Activated naive CD4-positive, alpha-beta T cell treated with anti-CD3 and anti-CD28 coated beads for 36 hours (primary cell): Measurements from ENCODE around the gene CLASP1. TPM values are rescaled to one million over a fixed set of nuclear protein-coding genes. Genes with fewer than 3 reads are reported as not detected.
"Not testable (repeated sequence)": the region's sequence is repeated elsewhere in the genome, so short reads cannot be mapped to it uniquely, and the experiment has no call there.

Experiments
- CTCF ChIA-PET: fragments of 350-600 bp; sonication (Branson Sonifier 250); formaldehyde crosslinking; loops from one replicate; lab custom pipeline; 2021; ENCODE audit warnings: antibody characterized with exemption; lab: Charles Lee
- DNase-seq: peaks from one replicate; pipeline ENCODE4 v3.0.0-alpha.2; 2020
- H3K27ac Mint-ChIP-seq: one replicate; pipeline ENCODE4 v1.8.0; 2021; ENCODE audit warnings: mild to moderate bottlenecking, mixed read lengths
- H3K27me3 Mint-ChIP-seq: one replicate; pipeline ENCODE4 v1.8.0; 2021; ENCODE audit warnings: low read depth, mixed read lengths
- H3K36me3 Mint-ChIP-seq: one replicate; pipeline ENCODE4 v1.8.0; 2021; ENCODE audit warnings: low read depth, mixed read lengths
- H3K4me1 Mint-ChIP-seq: one replicate; pipeline ENCODE4 v1.8.0; 2021; ENCODE audit warnings: low read depth, mixed read lengths
- H3K4me3 Mint-ChIP-seq: one replicate; pipeline ENCODE4 v1.8.0; 2021; ENCODE audit warnings: mild to moderate bottlenecking, moderate library complexity, mixed read lengths
- H3K9me3 Mint-ChIP-seq: one replicate; pipeline ENCODE4 v1.8.0; 2021; ENCODE audit warnings: mixed read lengths
- intact Hi-C: fragments of 100-400 bp; cut with micrococcal nuclease; formaldehyde crosslinking; loops from one replicate; pipeline ENCODE4 v1.15.1; 2023
- total RNA-seq, 2 experiments: library from RNA; stranded (reverse); gene quantifications; one replicate each; pipeline ENCODE4 v1.2.3, GENCODE V29; 2021

Gene CLASP1
- total RNA-seq, 2 experiments from 2014 or later, result 47.3 to 51.5 TPM

DNA sequence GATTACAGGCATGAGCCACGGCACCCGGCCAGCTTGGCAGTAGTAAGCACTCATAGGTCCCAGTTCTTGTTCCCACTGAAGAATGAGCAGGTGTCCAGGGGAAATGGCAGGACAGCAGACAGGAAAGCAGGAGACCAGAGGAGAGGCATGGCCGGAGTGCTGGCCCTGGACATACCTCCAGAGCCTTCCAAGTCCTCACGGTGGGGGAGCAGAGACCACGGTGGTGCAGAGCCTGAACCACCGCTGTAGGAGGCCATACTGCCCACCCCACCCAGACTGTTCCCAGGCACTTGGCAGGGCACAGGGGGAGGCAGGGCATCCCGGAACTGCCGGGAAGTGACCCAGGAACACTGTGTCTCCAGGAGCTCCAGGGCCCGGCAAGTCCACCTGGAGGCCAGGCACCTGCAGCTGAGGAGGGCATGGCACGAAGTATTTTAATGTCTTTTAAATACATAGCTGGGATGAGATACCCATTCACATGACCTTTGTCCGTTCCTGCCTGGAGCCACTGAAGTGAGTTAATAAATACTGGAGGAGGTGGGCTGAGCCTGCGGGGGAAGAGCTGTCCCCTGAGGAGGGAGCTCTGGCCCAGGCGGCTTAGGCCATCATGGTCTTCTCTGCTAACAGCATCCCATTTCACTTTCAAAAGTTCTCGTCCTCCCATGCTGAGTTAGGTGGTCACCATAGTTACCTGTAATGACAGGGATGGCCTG lies 314.5 kb downstream of the CLASP1 start:
- intact Hi-C loops, result no loop called here
- Mint-ChIP-seq H3K27me3 (no peaks in the 10 kb centered on the region), H3K36me3 (no peaks in the 10 kb centered on the region), H3K4me3 (no peak overlapping the region), H3K4me1 (peaks cover 2% of the 10 kb centered on the region), H3K9me3 (no peaks in the 10 kb centered on the region), H3K27ac (no peak overlapping the region)
- CTCF ChIA-PET, result interaction anchor here (1.0 kb wide), 1 partner anchor 249 kb away, joined by 3 read pairs; no protein-coding TSS in a partner anchor
- DNase-seq, result no peak

DNA sequence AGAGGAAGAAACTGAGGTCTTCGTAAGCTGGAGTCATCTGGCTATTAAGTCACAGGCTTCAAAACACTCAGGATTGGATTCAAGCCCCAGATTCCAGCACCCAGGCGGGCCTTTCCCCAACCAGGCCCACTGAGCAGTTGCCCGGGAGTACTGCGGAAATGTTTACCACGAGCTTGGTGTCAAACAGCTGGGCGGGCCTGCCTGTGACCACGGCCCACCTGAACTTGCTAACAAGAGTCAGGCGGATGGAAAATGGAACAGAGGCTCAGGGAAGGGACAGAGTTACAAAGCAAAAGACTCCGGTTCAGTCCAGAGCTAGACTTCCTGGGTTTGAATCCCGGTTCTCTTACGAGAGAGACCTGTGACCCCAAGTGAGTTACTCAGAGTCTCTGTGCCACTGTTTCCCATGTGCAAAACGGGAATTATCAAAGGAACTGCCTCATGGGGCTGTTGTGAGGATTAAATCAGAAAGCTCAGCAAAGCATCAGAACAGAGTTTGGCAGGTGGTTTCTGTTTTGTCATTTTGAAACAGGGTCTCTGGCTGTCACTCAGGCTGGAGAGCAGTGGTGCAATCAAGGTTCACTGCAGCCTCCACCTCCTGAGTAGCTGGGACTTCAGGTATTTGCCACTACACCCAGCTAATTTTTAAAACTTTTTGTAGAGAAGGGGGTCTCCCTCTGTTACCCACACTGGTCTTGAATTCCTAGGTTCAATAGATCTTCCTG lies 315.3 kb downstream of the CLASP1 start:
- intact Hi-C loops, result no loop called here
- H3K36me3 Mint-ChIP-seq, result no peaks in the 10 kb centered on the region
- H3K9me3 Mint-ChIP-seq, result no peaks in the 10 kb centered on the region
- no peak overlapping the region for H3K4me3 Mint-ChIP-seq
- DNase-seq, result no peak
- peaks cover 2% of the 10 kb centered on the region for H3K4me1 Mint-ChIP-seq
- CTCF ChIA-PET, result interaction anchor here (1.0 kb wide), 1 partner anchor 249 kb away, joined by 3 read pairs; no protein-coding TSS in a partner anchor
- no peak overlapping the region for H3K27ac Mint-ChIP-seq
- no peaks in the 10 kb centered on the region for H3K27me3 Mint-ChIP-seq

- Mint-ChIP-seq H3K9me3 (no peaks in the 10 kb centered on the region), H3K4me3 (no peak overlapping the region), H3K27ac (no peak overlapping the region), H3K4me1 (peaks cover 2% of the 10 kb centered on the region), H3K36me3 (no peaks in the 10 kb centered on the region), H3K27me3 (no peaks in the 10 kb centered on the region)
- intact Hi-C loops, result no loop called here
- CTCF ChIA-PET, result no interaction called here
- DNase-seq, result no peak
Measured at GRCh38 chr2:121333231-121333630, 316.0 kb downstream of the CLASP1 start.

GRCh38 chr2:121331324-121331723 lies 317.9 kb downstream of the CLASP1 start:
- H3K4me1 Mint-ChIP-seq, H3K27ac Mint-ChIP-seq, CTCF ChIA-PET, intact Hi-C loops, DNase-seq, H3K27me3 Mint-ChIP-seq, H3K4me3 Mint-ChIP-seq, H3K9me3 Mint-ChIP-seq, H3K36me3 Mint-ChIP-seq: not testable (repeated sequence)

- no peaks in the 10 kb centered on the region for H3K9me3 Mint-ChIP-seq
- CTCF ChIA-PET, result no interaction called here
Measured at GRCh38 chr2:121330921-121331320, 318.3 kb downstream of the CLASP1 start.

DNA sequence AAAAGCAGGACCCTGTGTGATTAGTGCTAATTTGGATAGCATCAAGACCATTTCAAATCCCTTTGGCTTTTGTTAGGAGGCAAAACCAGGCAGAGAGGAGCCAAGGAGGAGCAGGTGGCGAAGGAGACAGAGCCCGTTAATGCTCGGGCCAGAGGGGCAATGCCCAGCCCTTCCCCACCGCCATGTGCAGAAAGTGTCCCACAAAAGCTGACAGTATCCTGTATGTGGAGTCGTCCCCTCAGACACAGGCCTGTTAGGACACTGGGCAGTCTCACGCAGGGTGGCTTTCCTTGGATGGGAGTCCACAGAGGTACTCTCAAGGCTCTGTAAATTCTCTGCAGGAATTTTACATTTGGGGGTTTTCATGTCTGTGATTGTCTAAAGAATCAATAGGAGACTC lies 319.5 kb downstream of the CLASP1 start:
- intact Hi-C loops, result no loop called here

More at GRCh38 chr2:121330921-121331320, 318.3 kb downstream of the CLASP1 start:
- H3K27ac Mint-ChIP-seq, result no peak overlapping the region
- intact Hi-C loops, result no loop called here
- no peak overlapping the region for H3K4me3 Mint-ChIP-seq
- peaks cover 3% of the 10 kb centered on the region for H3K27me3 Mint-ChIP-seq
- DNase-seq, result no peak
- H3K4me1 Mint-ChIP-seq, result no peaks in the 10 kb centered on the region
- no peaks in the 10 kb centered on the region for H3K36me3 Mint-ChIP-seq

GRCh38 chr2:121326628-121327027 lies 322.6 kb downstream of the CLASP1 start:
- Mint-ChIP-seq H3K4me1 (no peaks in the 10 kb centered on the region), H3K27ac (no peak overlapping the region), H3K4me3 (no peak overlapping the region), H3K9me3 (no peaks in the 10 kb centered on the region), H3K27me3 (peaks cover 4% of the 10 kb centered on the region), H3K36me3 (no peaks in the 10 kb centered on the region)
- DNase-seq, result no peak
- CTCF ChIA-PET, result interaction anchor here (0.6 kb wide), 1 partner anchor 18 kb away, joined by 3 read pairs; no protein-coding TSS in a partner anchor
- intact Hi-C loops, result no loop called here

More for the DNA sequence above, 319.5 kb downstream of the CLASP1 start:
- no peak overlapping the region for H3K4me3 Mint-ChIP-seq
- DNase-seq, result no peak
- H3K9me3 Mint-ChIP-seq, result no peaks in the 10 kb centered on the region
- CTCF ChIA-PET, result no interaction called here
- H3K36me3 Mint-ChIP-seq, result no peaks in the 10 kb centered on the region
- no peaks in the 10 kb centered on the region for H3K4me1 Mint-ChIP-seq
- H3K27me3 Mint-ChIP-seq, result peaks cover 4% of the 10 kb centered on the region
- H3K27ac Mint-ChIP-seq, result no peak overlapping the region

- Mint-ChIP-seq H3K4me3 (no peak overlapping the region), H3K36me3 (no peaks in the 10 kb centered on the region), H3K4me1 (no peaks in the 10 kb centered on the region), H3K27ac (no peak overlapping the region), H3K27me3 (peaks cover 4% of the 10 kb centered on the region), H3K9me3 (no peaks in the 10 kb centered on the region)
- no peak for DNase-seq
- CTCF ChIA-PET, result interaction anchor here (0.9 kb wide), 1 partner anchor 31 kb away, joined by 3 read pairs; no protein-coding TSS in a partner anchor
- intact Hi-C loops, result no loop called here
Measured at GRCh38 chr2:121324601-121325000, 324.7 kb downstream of the CLASP1 start.

DNA sequence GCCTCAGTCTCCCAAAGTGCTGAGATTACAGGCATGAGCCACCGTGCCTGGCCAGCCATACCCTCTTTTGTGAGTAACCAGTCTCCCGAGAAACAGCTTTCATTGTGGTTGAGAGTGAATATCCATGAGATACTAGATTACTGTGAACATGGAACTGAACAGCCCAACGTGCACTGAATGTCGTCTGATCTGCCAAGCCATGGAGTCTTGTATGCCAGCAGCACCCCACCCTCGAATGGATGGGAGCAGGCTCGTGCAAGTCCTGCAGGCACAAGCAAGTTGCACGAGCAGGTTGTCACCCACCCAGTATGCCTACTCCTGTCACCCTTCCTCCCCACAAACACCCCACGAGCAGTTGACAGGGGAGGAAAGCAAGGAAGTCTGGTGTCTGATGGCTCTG lies 327.8 kb downstream of the CLASP1 start:
- H3K27me3 Mint-ChIP-seq, result peaks cover 4% of the 10 kb centered on the region
- no peaks in the 10 kb centered on the region for H3K4me1 Mint-ChIP-seq
- H3K9me3 Mint-ChIP-seq, result no peaks in the 10 kb centered on the region
- H3K36me3 Mint-ChIP-seq, result no peaks in the 10 kb centered on the region
- H3K4me3 Mint-ChIP-seq, result no peak overlapping the region
- H3K27ac Mint-ChIP-seq, result no peak overlapping the region
- intact Hi-C loops, result no loop called here
- CTCF ChIA-PET, result interaction anchor here (1.1 kb wide), 1 partner anchor 235 kb away, joined by 3 read pairs; no protein-coding TSS in a partner anchor
- DNase-seq, result no peak

DNA sequence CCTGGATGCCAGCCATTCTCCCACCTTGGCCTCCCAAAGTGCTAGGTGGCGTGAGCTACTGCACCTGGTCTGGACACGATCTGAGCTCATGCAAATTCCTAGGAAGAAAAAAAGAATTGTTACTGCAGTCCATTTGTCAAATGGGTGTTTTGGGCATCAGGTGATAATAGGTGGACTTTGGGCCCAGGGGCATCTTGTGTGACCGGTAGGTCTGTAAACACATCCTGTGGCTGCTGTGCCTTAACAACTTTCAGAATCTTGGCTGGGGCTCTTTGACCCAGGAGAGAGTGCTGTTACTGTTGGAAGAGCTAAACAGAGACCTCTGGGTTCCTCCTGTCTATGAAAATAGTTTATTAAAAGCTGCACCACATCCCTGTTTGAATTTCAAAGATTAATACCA lies 329.3 kb downstream of the CLASP1 start:
- Mint-ChIP-seq H3K9me3 (no peaks in the 10 kb centered on the region), H3K4me1 (no peaks in the 10 kb centered on the region), H3K36me3 (no peaks in the 10 kb centered on the region), H3K27me3 (no peaks in the 10 kb centered on the region), H3K27ac (no peak overlapping the region), H3K4me3 (no peak overlapping the region)
- DNase-seq, result no peak
- intact Hi-C loops, result no loop called here
- CTCF ChIA-PET, result interaction anchor here (1.0 kb wide), 1 partner anchor 240 kb away, joined by 4 read pairs; no protein-coding TSS in a partner anchor

DNA sequence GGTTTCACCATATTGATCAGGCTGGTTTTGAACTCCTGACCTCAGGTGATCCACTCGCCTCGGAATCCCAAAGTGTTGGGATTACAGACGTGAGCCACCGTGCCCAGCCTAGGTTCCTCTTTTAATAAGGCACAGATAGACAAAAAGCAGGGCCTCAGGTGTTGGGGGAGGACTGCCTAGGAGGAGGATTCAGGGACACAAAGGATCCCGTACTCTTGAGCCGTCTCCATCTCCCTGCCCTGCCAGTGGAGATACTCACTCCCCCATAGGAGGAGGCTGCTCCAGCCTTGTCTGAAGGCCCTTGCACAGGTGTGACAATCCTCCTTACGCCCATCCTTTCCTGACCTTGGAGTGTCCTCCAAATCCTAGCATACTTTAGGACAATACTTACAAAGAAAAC lies 332.3 kb downstream of the CLASP1 start:
- H3K9me3 Mint-ChIP-seq, result no peaks in the 10 kb centered on the region
- no peaks in the 10 kb centered on the region for H3K36me3 Mint-ChIP-seq
- CTCF ChIA-PET, result interaction anchor here (1.1 kb wide), 1 partner anchor 9 kb away, joined by 3 read pairs; no protein-coding TSS in a partner anchor
- DNase-seq, result no peak
- no peak overlapping the region for H3K4me3 Mint-ChIP-seq
- no peak overlapping the region for H3K27ac Mint-ChIP-seq
- H3K27me3 Mint-ChIP-seq, result no peaks in the 10 kb centered on the region
- intact Hi-C loops, result no loop called here
- H3K4me1 Mint-ChIP-seq, result no peaks in the 10 kb centered on the region

- DNase-seq, H3K27ac Mint-ChIP-seq, H3K36me3 Mint-ChIP-seq, H3K4me3 Mint-ChIP-seq, intact Hi-C loops, H3K27me3 Mint-ChIP-seq, H3K9me3 Mint-ChIP-seq, H3K4me1 Mint-ChIP-seq: not testable (repeated sequence)
- CTCF ChIA-PET, result interaction anchor here (0.7 kb wide), 2 partner anchors 233 to 953 kb away, joined by 3 read pairs; no protein-coding TSS in a partner anchor
Measured at GRCh38 chr2:121313701-121314100, 335.6 kb downstream of the CLASP1 start.
